ENCODE results near the gene KCNH5.

KCNH5 gene

GRCh38 chr14:62711351-62712023 lies 333.8 kb downstream of the KCNH5 start:
- no peak overlapping the region for H3K4me3 Mint-ChIP-seq
- TF ChIP-seq CTCF (IDR thresholded peaks at IDR 0.05; ENCODE audit: unreplicated experiment in 3 of 3), result no peak
- H3K27ac Mint-ChIP-seq, result no peak overlapping the region
- no peaks in the 10 kb centered on the region for H3K36me3 Mint-ChIP-seq (ENCODE audit: low read depth)
- no peaks in the 10 kb centered on the region for H3K9me3 Mint-ChIP-seq
- no peaks in the 10 kb centered on the region for H3K4me1 Mint-ChIP-seq
- no peaks in the 10 kb centered on the region for H3K27me3 Mint-ChIP-seq (ENCODE audit: low read depth)

- H3K9me3 Mint-ChIP-seq, result no peaks in the 10 kb centered on the region
- no peak for TF ChIP-seq CTCF (IDR thresholded peaks at IDR 0.05; ENCODE audit: unreplicated experiment in 3 of 3)
- H3K4me1 Mint-ChIP-seq, result no peaks in the 10 kb centered on the region
- no peak overlapping the region for H3K4me3 Mint-ChIP-seq
- H3K36me3 Mint-ChIP-seq (ENCODE audit: low read depth), result no peaks in the 10 kb centered on the region
- no peaks in the 10 kb centered on the region for H3K27me3 Mint-ChIP-seq (ENCODE audit: low read depth)
- no peak overlapping the region for H3K27ac Mint-ChIP-seq
Measured at GRCh38 chr14:62710811-62711210, 334.4 kb downstream of the KCNH5 start.

- H3K4me3 Mint-ChIP-seq, result no peak overlapping the region
- H3K9me3 Mint-ChIP-seq, result no peaks in the 10 kb centered on the region
- H3K36me3 Mint-ChIP-seq (ENCODE audit: low read depth), result no peaks in the 10 kb centered on the region
- H3K4me1 Mint-ChIP-seq, result no peaks in the 10 kb centered on the region
- no peaks in the 10 kb centered on the region for H3K27me3 Mint-ChIP-seq (ENCODE audit: low read depth)
- TF ChIP-seq CTCF (IDR thresholded peaks at IDR 0.05; ENCODE audit: unreplicated experiment in 3 of 3), result no peak
- H3K27ac Mint-ChIP-seq, result no peak overlapping the region
Measured at GRCh38 chr14:62709773-62710172, 335.5 kb downstream of the KCNH5 start.

GRCh38 chr14:62706217-62706616 lies 339.0 kb downstream of the KCNH5 start:
- Mint-ChIP-seq H3K27me3 (ENCODE audit: low read depth) (no peaks in the 10 kb centered on the region), H3K4me3 (no peak overlapping the region), H3K36me3 (ENCODE audit: low read depth) (no peaks in the 10 kb centered on the region), H3K9me3 (no peaks in the 10 kb centered on the region), H3K27ac (no peak overlapping the region), H3K4me1 (no peaks in the 10 kb centered on the region)
- TF ChIP-seq CTCF (IDR thresholded peaks at IDR 0.05; ENCODE audit: unreplicated experiment in 3 of 3), result no peak

- Mint-ChIP-seq H3K36me3 (ENCODE audit: low read depth) (no peaks in the 10 kb centered on the region), H3K27ac (no peak overlapping the region), H3K27me3 (ENCODE audit: low read depth) (no peaks in the 10 kb centered on the region), H3K4me1 (no peaks in the 10 kb centered on the region), H3K9me3 (no peaks in the 10 kb centered on the region), H3K4me3 (no peak overlapping the region)
- no peak for TF ChIP-seq CTCF (IDR thresholded peaks at IDR 0.05; ENCODE audit: unreplicated experiment in 3 of 3)
Measured at GRCh38 chr14:62697461-62697860, 347.8 kb downstream of the KCNH5 start.

GRCh38 chr14:62696929-62697328 lies 348.3 kb downstream of the KCNH5 start:
- H3K27me3 Mint-ChIP-seq (ENCODE audit: low read depth), result no peaks in the 10 kb centered on the region
- no peaks in the 10 kb centered on the region for H3K9me3 Mint-ChIP-seq
- H3K4me1 Mint-ChIP-seq, result no peaks in the 10 kb centered on the region
- H3K36me3 Mint-ChIP-seq (ENCODE audit: low read depth), result no peaks in the 10 kb centered on the region
- H3K27ac Mint-ChIP-seq, result no peak overlapping the region
- no peak overlapping the region for H3K4me3 Mint-ChIP-seq
- TF ChIP-seq CTCF (IDR thresholded peaks at IDR 0.05; ENCODE audit: unreplicated experiment in 3 of 3), result no peak

All from nephron (organoid).